HCT116 (cell line): ENCODE results near the gene APP. TPM values are rescaled to one million over a fixed set of nuclear protein-coding genes. Genes with fewer than 3 reads are reported as not detected.

Experiments used
- ATAC-seq: fragments of 200-7000 bp; cut with Tn5 transposase; 2 replicates; pipeline ENCODE4 v1.9.1; 2020; ENCODE audit warnings: mild to moderate bottlenecking, moderate library complexity
- BruUV-seq: library from RNA; stranded (reverse); fragments of 400-500 nt; replicated peaks from 2 replicates; lab custom pipeline; 2021; lab: Mats Ljungman, UMichigan
- CTCF ChIA-PET: fragments of 300-600 bp; sonication (Branson Sonifier 250); formaldehyde crosslinking; loops from one replicate; lab custom pipeline; 2021; ENCODE audit warnings: antibody characterized with exemption; lab: Charles Lee
- POLR2A ChIA-PET: fragments of 300-600, 350-600 bp; sonication (Branson Sonifier 250); formaldehyde crosslinking; loops from one replicate; lab custom pipeline; 2021; ENCODE audit warnings: antibody characterized with exemption; lab: Charles Lee
- RAD21 ChIA-PET, 2 experiments: fragments of 300-600 bp; sonication (Branson Sonifier 250); formaldehyde crosslinking; loops; one replicate each; lab custom pipeline; 2023; ENCODE audit warnings: low total read pairs in 2 of 2; ENCODE audit not compliant: uncharacterized antibody in 2 of 2, unreplicated experiment in 2 of 2, low non-redundant PET in 1 of 2; lab: Charles Lee
- DNase-seq: peaks from one replicate; pipeline ENCODE4 v3.0.0-alpha.2; 2010; ENCODE audit warnings: low read depth, low spot score
- H2AFZ ChIP-seq: fragments of 200-600 bp; shearing (Covaris generic), sonication (generic); 2 replicates; pipeline ENCODE4 v1.6.1; 2017; ENCODE audit warnings: low read depth, mixed run types, mixed read lengths, antibody characterized with exemption, low read length; ENCODE audit not compliant: poor library complexity, severe bottlenecking
- H3K27ac ChIP-seq: 2 replicates; pipeline ENCODE4 v1.5.1; 2012; ENCODE audit warnings: low read depth, low read length
- H3K27me3 ChIP-seq: fragments of 200-600 bp; sonication (generic); 2 replicates; pipeline ENCODE4 v1.6.1; 2016; ENCODE audit warnings: mixed run types, low read length, mixed read lengths; ENCODE audit not compliant: insufficient read depth
- H3K36me3 ChIP-seq, 2 experiments: fragments of 200-500 bp in 1 of 2; fragments of 200-600 bp in 1 of 2; sonication (Bioruptor generic) in 1 of 2; sonication (generic) in 1 of 2; 2 replicates each; pipeline versions ENCODE4 v1.5.1 to v1.6.1; 2014 to 2016; ENCODE audit warnings: low read length in 2 of 2, inconsistent platforms in 1 of 2, mixed read lengths in 1 of 2, mixed run types in 1 of 2; ENCODE audit not compliant: insufficient read depth in 2 of 2, control insufficient read depth in 1 of 2
- H3K4me1 ChIP-seq, 2 experiments: fragments of 200-600 bp in 1 of 2; sonication (generic) in 1 of 2; 2 replicates each; pipeline versions ENCODE4 v1.5.1 to v1.6.1; 2012 to 2017; ENCODE audit warnings: low read length in 2 of 2, inconsistent platforms in 1 of 2, mild to moderate bottlenecking in 1 of 2, mixed read lengths in 1 of 2, mixed run types in 1 of 2, moderate library complexity in 1 of 2; ENCODE audit not compliant: insufficient read depth in 2 of 2, control insufficient read depth in 1 of 2
- H3K4me2 ChIP-seq: fragments of 200-600 bp; sonication (generic); 2 replicates; pipeline ENCODE4 v1.6.1; 2017; ENCODE audit warnings: mixed run types, low read length, mixed read lengths
- H3K4me3 ChIP-seq, 2 experiments: fragments of 200-600 bp in 1 of 2; sonication (generic) in 1 of 2; replicated peaks in 1 of 2; 2 replicates each; pipeline ENCODE4 v1.5.1; 2011 to 2016; ENCODE audit warnings: low read length in 2 of 2, control low read depth in 1 of 2, low read depth in 1 of 2, mild to moderate bottlenecking in 1 of 2, mixed read lengths in 1 of 2, mixed run types in 1 of 2
- H3K79me2 ChIP-seq: fragments of 200-600 bp; sonication (generic); 2 replicates; pipeline ENCODE4 v1.6.1; 2017; ENCODE audit warnings: mild to moderate bottlenecking, mixed run types, low read length, moderate library complexity, mixed read lengths; ENCODE audit not compliant: insufficient read depth
- H3K9ac ChIP-seq: fragments of 200-600 bp; sonication (generic); 2 replicates; pipeline ENCODE4 v1.6.1; 2016; ENCODE audit warnings: low read length, mixed read lengths
- H3K9me2 ChIP-seq: fragments of 200-600 bp; sonication (generic), shearing (Covaris generic); 2 replicates; pipeline ENCODE4 v1.6.1; 2017; ENCODE audit warnings: mixed run types, mild to moderate bottlenecking, moderate library complexity; ENCODE audit not compliant: insufficient read depth
- H3K9me3 ChIP-seq, 2 experiments: fragments of 200-500 bp in 1 of 2; fragments of 200-600 bp in 1 of 2; sonication (Bioruptor generic) in 1 of 2; sonication (generic) in 1 of 2; 2 replicates each; pipeline ENCODE4 v1.6.1; 2014 to 2017; ENCODE audit warnings: low read length in 2 of 2, mixed read lengths in 2 of 2, inconsistent platforms in 1 of 2, low read depth in 1 of 2, mild to moderate bottlenecking in 1 of 2, mixed run types in 1 of 2, moderate library complexity in 1 of 2; ENCODE audit not compliant: control insufficient read depth in 1 of 2, insufficient read depth in 1 of 2
- H4K20me1 ChIP-seq: fragments of 200-600 bp; sonication (generic), shearing (Covaris generic); 2 replicates; pipeline ENCODE4 v1.6.1; 2017; ENCODE audit warnings: mixed run types, mild to moderate bottlenecking, moderate library complexity; ENCODE audit not compliant: insufficient read depth
- ATF3 ChIP-seq: IDR thresholded peaks from 2 replicates; pipeline ENCODE4 v1.6.1; 2012
- CBX3 ChIP-seq: IDR thresholded peaks from 2 replicates; pipeline ENCODE4 v1.6.1; 2012; ENCODE audit warnings: low read depth
- CEBPB ChIP-seq: IDR thresholded peaks from 2 replicates; pipeline ENCODE4 v1.6.1; 2012; ENCODE audit warnings: low read depth
- CTCF ChIP-seq, 3 experiments: fragments of 200-600 bp in 1 of 3; sonication (generic) in 1 of 3; IDR thresholded peaks in 2 of 3; conservative IDR thresholded peaks in 1 of 3; 2 replicates each; pipeline ENCODE4 v1.5.1; 2012 to 2017; ENCODE audit warnings: low read depth in 2 of 3, low read length in 2 of 3, antibody characterized with exemption in 1 of 3, borderline replicate concordance in 1 of 3, control low read depth in 1 of 3, mild to moderate bottlenecking in 1 of 3, mixed read lengths in 1 of 3, mixed run types in 1 of 3, moderate library complexity in 1 of 3; ENCODE audit not compliant: insufficient read depth in 1 of 3
- EGR1 ChIP-seq: IDR thresholded peaks from 2 replicates; pipeline ENCODE4 v1.6.1; 2012; ENCODE audit warnings: low read depth
- EZH2 ChIP-seq: fragments of 200-600 bp; sonication (generic); IDR thresholded peaks from 2 replicates; pipeline ENCODE4 v1.6.1; 2017; ENCODE audit warnings: antibody characterized with exemption, mixed run types
- FOSL1 ChIP-seq: IDR thresholded peaks from 2 replicates; pipeline ENCODE4 v1.6.1; 2012; ENCODE audit warnings: low read depth
- POLR2AphosphoS5 ChIP-seq: IDR thresholded peaks from 2 replicates; pipeline ENCODE4 v1.6.1; 2011; ENCODE audit warnings: mild to moderate bottlenecking, low read depth, low read length, moderate library complexity
- RAD21 ChIP-seq: IDR thresholded peaks from 2 replicates; pipeline ENCODE4 v1.6.1; 2012; ENCODE audit warnings: low read depth, mild to moderate bottlenecking
- SIN3A ChIP-seq: IDR thresholded peaks from 2 replicates; pipeline ENCODE4 v1.6.1; 2012; ENCODE audit warnings: low read depth
- SP1 ChIP-seq: IDR thresholded peaks from 2 replicates; pipeline ENCODE4 v1.6.1; 2012; ENCODE audit warnings: low read depth
- SRF ChIP-seq: IDR thresholded peaks from 2 replicates; pipeline ENCODE4 v1.6.1; 2012; ENCODE audit warnings: low read depth
- TCF7L2 ChIP-seq: IDR thresholded peaks from 2 replicates; pipeline ENCODE4 v1.7.0; 2011; ENCODE audit warnings: borderline replicate concordance, inconsistent platforms; ENCODE audit not compliant: insufficient read depth, insufficient read length; ENCODE audit errors: extremely low read depth
- YY1 ChIP-seq: IDR thresholded peaks from 2 replicates; pipeline ENCODE4 v1.6.1; 2011; ENCODE audit warnings: low read length, low read depth, moderate library complexity, mild to moderate bottlenecking; ENCODE audit not compliant: insufficient replicate concordance; ENCODE audit errors: extremely low read depth
- ZFX ChIP-seq: fragments of 450-650 bp; IDR thresholded peaks from 2 replicates; pipeline ENCODE4 v1.6.1; 2017
- ZNF274 ChIP-seq: fragments of 200-500 bp; sonication (Bioruptor generic); IDR thresholded peaks from 2 replicates; pipeline ENCODE4 v1.6.1; 2014; ENCODE audit warnings: mild to moderate bottlenecking, low read depth, low read length, inconsistent platforms
- intact Hi-C: fragments of 100-400 bp; cut with micrococcal nuclease; formaldehyde crosslinking; loops from 2 replicates; pipeline ENCODE4 v1.10.0; 2022
- total RNA-seq: library from RNA; stranded (reverse); gene quantifications from one replicate; pipeline ENCODE4 v1.2.1, GENCODE V29; 2021; ENCODE audit not compliant: unreplicated experiment
- TF ChIP-seq, protein P1 (sequence below): IDR thresholded peaks from 2 replicates; pipeline ENCODE4 v1.6.1; 2011; ENCODE audit warnings: mild to moderate bottlenecking, low read length, moderate library complexity; ENCODE audit not compliant: insufficient replicate concordance; ENCODE audit errors: extremely low read depth
- TF ChIP-seq, protein P2 (sequence below): IDR thresholded peaks from 2 replicates; pipeline ENCODE4 v1.6.1; 2012; ENCODE audit warnings: low read depth

The APP gene
- total RNA-seq, 1 experiment from 2014 or later: 267 TPM

- no peaks in the 10 kb centered on the region for H3K79me2 ChIP-seq
- no peaks in the 10 kb centered on the region for H3K9me2 ChIP-seq
- no peaks in the 10 kb centered on the region for H3K27me3 ChIP-seq
- BruUV-seq: no TSS peak
- H3K36me3 ChIP-seq: peaks cover 0 to 3% of the 10 kb centered on the region in 2 experiments; a peak in 2 of 4 replicates
- H3K27ac ChIP-seq: no peak overlapping the region
- H2AFZ ChIP-seq: no peak overlapping the region
- H3K9me3 ChIP-seq: no peaks in the 10 kb centered on the region
- DNase-seq: no peak
- no peak overlapping the region for H3K9ac ChIP-seq
- no peak overlapping the region for H3K4me2 ChIP-seq
- ChIA-PET POLR2A (no interaction called here), CTCF (no interaction called here), RAD21 (no interaction called here)
- no peak overlapping the region for H3K4me3 ChIP-seq
- TF ChIP-seq FOSL1 (no peak), EGR1 (no peak), ZNF274 (no peak), CBX3 (no peak), SRF (no peak), ATF3 (no peak), YY1 (no peak), RAD21 (no peak), POLR2AphosphoS5 (no peak), CEBPB (no peak), CTCF (IDR thresholded peaks at IDR 0.05 in 2 of 3, conservative IDR thresholded peaks at IDR 0.05 in 1 of 3; ENCODE audit: borderline replicate concordance in 1 of 3, insufficient read depth in 1 of 3, low read depth in 2 of 3, low read length in 2 of 3) (no peak), TCF7L2 (no peak), SP1 (no peak), ZFX (no peak), SIN3A (no peak), EZH2 (no peak)
- TF ChIP-seq, protein P1, sequence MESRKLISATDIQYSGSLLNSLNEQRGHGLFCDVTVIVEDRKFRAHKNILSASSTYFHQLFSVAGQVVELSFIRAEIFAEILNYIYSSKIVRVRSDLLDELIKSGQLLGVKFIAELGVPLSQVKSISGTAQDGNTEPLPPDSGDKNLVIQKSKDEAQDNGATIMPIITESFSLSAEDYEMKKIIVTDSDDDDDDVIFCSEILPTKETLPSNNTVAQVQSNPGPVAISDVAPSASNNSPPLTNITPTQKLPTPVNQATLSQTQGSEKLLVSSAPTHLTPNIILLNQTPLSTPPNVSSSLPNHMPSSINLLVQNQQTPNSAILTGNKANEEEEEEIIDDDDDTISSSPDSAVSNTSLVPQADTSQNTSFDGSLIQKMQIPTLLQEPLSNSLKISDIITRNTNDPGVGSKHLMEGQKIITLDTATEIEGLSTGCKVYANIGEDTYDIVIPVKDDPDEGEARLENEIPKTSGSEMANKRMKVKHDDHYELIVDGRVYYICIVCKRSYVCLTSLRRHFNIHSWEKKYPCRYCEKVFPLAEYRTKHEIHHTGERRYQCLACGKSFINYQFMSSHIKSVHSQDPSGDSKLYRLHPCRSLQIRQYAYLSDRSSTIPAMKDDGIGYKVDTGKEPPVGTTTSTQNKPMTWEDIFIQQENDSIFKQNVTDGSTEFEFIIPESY: no peak
- TF ChIP-seq, protein P2, sequence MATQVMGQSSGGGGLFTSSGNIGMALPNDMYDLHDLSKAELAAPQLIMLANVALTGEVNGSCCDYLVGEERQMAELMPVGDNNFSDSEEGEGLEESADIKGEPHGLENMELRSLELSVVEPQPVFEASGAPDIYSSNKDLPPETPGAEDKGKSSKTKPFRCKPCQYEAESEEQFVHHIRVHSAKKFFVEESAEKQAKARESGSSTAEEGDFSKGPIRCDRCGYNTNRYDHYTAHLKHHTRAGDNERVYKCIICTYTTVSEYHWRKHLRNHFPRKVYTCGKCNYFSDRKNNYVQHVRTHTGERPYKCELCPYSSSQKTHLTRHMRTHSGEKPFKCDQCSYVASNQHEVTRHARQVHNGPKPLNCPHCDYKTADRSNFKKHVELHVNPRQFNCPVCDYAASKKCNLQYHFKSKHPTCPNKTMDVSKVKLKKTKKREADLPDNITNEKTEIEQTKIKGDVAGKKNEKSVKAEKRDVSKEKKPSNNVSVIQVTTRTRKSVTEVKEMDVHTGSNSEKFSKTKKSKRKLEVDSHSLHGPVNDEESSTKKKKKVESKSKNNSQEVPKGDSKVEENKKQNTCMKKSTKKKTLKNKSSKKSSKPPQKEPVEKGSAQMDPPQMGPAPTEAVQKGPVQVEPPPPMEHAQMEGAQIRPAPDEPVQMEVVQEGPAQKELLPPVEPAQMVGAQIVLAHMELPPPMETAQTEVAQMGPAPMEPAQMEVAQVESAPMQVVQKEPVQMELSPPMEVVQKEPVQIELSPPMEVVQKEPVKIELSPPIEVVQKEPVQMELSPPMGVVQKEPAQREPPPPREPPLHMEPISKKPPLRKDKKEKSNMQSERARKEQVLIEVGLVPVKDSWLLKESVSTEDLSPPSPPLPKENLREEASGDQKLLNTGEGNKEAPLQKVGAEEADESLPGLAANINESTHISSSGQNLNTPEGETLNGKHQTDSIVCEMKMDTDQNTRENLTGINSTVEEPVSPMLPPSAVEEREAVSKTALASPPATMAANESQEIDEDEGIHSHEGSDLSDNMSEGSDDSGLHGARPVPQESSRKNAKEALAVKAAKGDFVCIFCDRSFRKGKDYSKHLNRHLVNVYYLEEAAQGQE: no peak
- no peak for ATAC-seq
- intact Hi-C loops: no loop called here
- H4K20me1 ChIP-seq: no peaks in the 10 kb centered on the region
- no peaks in the 10 kb centered on the region; a peak in 1 of 4 replicates for H3K4me1 ChIP-seq
These were observed 271.9 kb downstream of the APP start for GRCh38 chr21:25898671-25899070.
